PC-3 (cell line): ENCODE results near the gene ABCG1. TPM values are rescaled to one million over a fixed set of nuclear protein-coding genes. Genes with fewer than 3 reads are reported as not detected.

Experiments
- ATAC-seq: fragments of 200-7000 bp; cut with Tn5 transposase; 2 replicates; pipeline ENCODE4 v1.9.1; 2020; ENCODE audit warnings: mild to moderate bottlenecking, moderate library complexity
- BruUV-seq: library from RNA; stranded (reverse); fragments of 400-500 nt; replicated peaks from 2 replicates; lab custom pipeline; 2021; lab: Mats Ljungman, UMichigan
- CTCF ChIA-PET: fragments of 300-600 bp; sonication (Branson Sonifier 250); formaldehyde crosslinking; loops from one replicate; lab custom pipeline; 2022; ENCODE audit warnings: antibody characterized with exemption; lab: Charles Lee
- POLR2A ChIA-PET: fragments of 300-600 bp; sonication (Branson Sonifier 250); formaldehyde crosslinking; loops from one replicate; lab custom pipeline; 2022; ENCODE audit warnings: antibody characterized with exemption; ENCODE audit not compliant: unreplicated experiment; lab: Charles Lee
- DNase-seq: peaks from one replicate; pipeline ENCODE4 v3.0.0-alpha.2; 2015
- H2AFZ ChIP-seq: fragments of 300-600 bp; sonication (generic); 2 replicates; pipeline ENCODE4 v1.6.0; 2016; ENCODE audit warnings: antibody characterized with exemption, low read length
- H3F3A ChIP-seq: fragments of 300-600 bp; sonication (generic); one replicate; pipeline ENCODE4 v1.6.0; 2017; ENCODE audit warnings: antibody characterized with exemption, low read length, control low read depth, mild to moderate bottlenecking; ENCODE audit not compliant: unreplicated experiment
- H3K27ac ChIP-seq: fragments of 300-600 bp; sonication (generic); 2 replicates; pipeline ENCODE4 v1.5.1; 2016; ENCODE audit warnings: mild to moderate bottlenecking, low read length
- H3K27me3 ChIP-seq: fragments of 300-600 bp; sonication (generic); 2 replicates; pipeline ENCODE4 v1.6.1; 2016; ENCODE audit warnings: low read length, mixed read lengths
- H3K36me3 ChIP-seq: fragments of 300-600 bp; sonication (generic); 2 replicates; pipeline ENCODE4 v1.6.1; 2016; ENCODE audit warnings: low read depth, mixed run types, low read length, mixed read lengths
- H3K4me1 ChIP-seq: fragments of 300-600 bp; sonication (generic); 2 replicates; pipeline ENCODE4 v1.5.1; 2016; ENCODE audit warnings: low read length; ENCODE audit not compliant: insufficient read depth
- H3K4me2 ChIP-seq: fragments of 300-600 bp; sonication (generic); 2 replicates; pipeline ENCODE4 v1.6.0; 2016; ENCODE audit warnings: low read length
- H3K4me3 ChIP-seq: fragments of 300-600 bp; sonication (generic); 2 replicates; pipeline ENCODE4 v1.5.1; 2016; ENCODE audit warnings: mild to moderate bottlenecking, low read length, mixed read lengths
- H3K79me2 ChIP-seq: fragments of 300-600 bp; sonication (generic); 2 replicates; pipeline ENCODE4 v1.6.1; 2017; ENCODE audit warnings: low read length, mixed read lengths
- H3K9ac ChIP-seq: fragments of 300-600 bp; sonication (generic); 2 replicates; pipeline ENCODE4 v1.6.0; 2016; ENCODE audit warnings: mild to moderate bottlenecking, low read length
- H3K9me2 ChIP-seq: fragments of 300-600 bp; sonication (generic); replicated peaks from 2 replicates; pipeline ENCODE4 v1.6.1; 2016; ENCODE audit warnings: mixed run types, low read length, mixed read lengths
- H3K9me3 ChIP-seq: fragments of 300-600 bp; sonication (generic); 2 replicates; pipeline ENCODE4 v1.6.1; 2016; ENCODE audit warnings: low read length, mixed read lengths
- H4K20me1 ChIP-seq: fragments of 300-600 bp; sonication (generic); 2 replicates; pipeline ENCODE4 v1.6.1; 2016; ENCODE audit warnings: low read length, mixed read lengths
- EZH2 ChIP-seq: fragments of 300-600 bp; sonication (generic); IDR thresholded peaks from one replicate; pipeline ENCODE4 v1.6.1; 2017; ENCODE audit warnings: antibody characterized with exemption, mild to moderate bottlenecking, low read length; ENCODE audit not compliant: unreplicated experiment
- EZH2phosphoT487 ChIP-seq: fragments of 300-600 bp; sonication (generic); IDR thresholded peaks from 2 replicates; pipeline ENCODE4 v1.6.1; 2018; ENCODE audit warnings: mild to moderate bottlenecking, antibody characterized with exemption, low read length, borderline replicate concordance
- intact Hi-C: fragments of 100-400 bp; cut with micrococcal nuclease; formaldehyde crosslinking; loops from 2 replicates; pipeline ENCODE4 v1.9.0; 2023
- total RNA-seq: library from RNA; depleted of rRNA; stranded (reverse); fragments of >200 nt; gene quantifications from 2 replicates; pipeline ENCODE4 v1.2.3, GENCODE V29; 2014
- TF ChIP-seq, protein P1 (sequence below): fragments of 300-600 bp; sonication (generic); conservative IDR thresholded peaks from 2 replicates; pipeline ENCODE4 v1.5.1; 2017; ENCODE audit warnings: antibody characterized with exemption, low read depth, mild to moderate bottlenecking, low read length

Gene ABCG1
- total RNA-seq, 1 experiment from 2014 or later: 0.66 TPM

DNA sequence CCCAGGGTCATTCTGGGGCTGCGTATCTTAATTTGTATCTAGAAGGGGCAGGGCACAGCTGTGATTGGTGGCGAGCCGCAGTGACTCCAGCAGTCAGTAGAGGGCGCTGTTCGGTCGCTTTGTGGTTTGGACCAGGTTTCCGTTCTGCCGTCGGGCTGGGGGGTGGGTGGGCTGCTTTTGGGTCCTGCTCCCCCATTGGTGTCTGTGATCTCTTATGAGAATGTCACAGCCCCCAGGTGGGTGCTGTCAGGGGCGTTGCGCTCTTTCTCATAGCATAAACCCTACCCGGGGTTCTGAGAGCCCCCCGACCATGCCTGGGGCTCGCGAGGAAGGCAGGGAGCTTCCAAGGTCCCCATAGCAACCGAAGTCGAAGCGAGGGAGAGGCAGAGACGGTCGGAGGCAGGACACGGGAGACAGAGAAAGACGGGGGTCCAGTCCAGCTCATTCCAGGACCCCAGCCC is 90.8 kb downstream of the ABCG1 start:
- ATAC-seq (peak; percentile 74), DNase-seq (peak; percentile 64)
- no peaks in the 10 kb centered on the region for H3K79me2 ChIP-seq
- H3K36me3 ChIP-seq: no peaks in the 10 kb centered on the region
- no peak overlapping the region for H3K27ac ChIP-seq
- H3K9me3 ChIP-seq: no peaks in the 10 kb centered on the region
- ChIA-PET POLR2A (no interaction called here), CTCF (interaction anchor here (0.6 to 2.3 kb wide), 13 partner anchors 13 to 342 kb away, joined by 3 to 18 read pairs (median 6); partner anchors contain the start of gene TFF1)
- H4K20me1 ChIP-seq: no peaks in the 10 kb centered on the region
- peaks cover 6% of the 10 kb centered on the region; the same call in 1 of the 2 replicates for H3K4me1 ChIP-seq
- H3K4me2 ChIP-seq: peak overlapping the region; percentile 59
- no TSS peak for BruUV-seq
- H3K9ac ChIP-seq: no peak overlapping the region
- intact Hi-C loops: loop anchor here (1.0 to 5.0 kb wide), 4 partner anchors 58 to 162 kb away; partner anchors contain the start of gene TFF1
- H2AFZ ChIP-seq: peak overlapping the region; percentile 72
- H3K4me3 ChIP-seq: no peak overlapping the region
- no peaks in the 10 kb centered on the region for H3F3A ChIP-seq
- TF ChIP-seq, protein P1, sequence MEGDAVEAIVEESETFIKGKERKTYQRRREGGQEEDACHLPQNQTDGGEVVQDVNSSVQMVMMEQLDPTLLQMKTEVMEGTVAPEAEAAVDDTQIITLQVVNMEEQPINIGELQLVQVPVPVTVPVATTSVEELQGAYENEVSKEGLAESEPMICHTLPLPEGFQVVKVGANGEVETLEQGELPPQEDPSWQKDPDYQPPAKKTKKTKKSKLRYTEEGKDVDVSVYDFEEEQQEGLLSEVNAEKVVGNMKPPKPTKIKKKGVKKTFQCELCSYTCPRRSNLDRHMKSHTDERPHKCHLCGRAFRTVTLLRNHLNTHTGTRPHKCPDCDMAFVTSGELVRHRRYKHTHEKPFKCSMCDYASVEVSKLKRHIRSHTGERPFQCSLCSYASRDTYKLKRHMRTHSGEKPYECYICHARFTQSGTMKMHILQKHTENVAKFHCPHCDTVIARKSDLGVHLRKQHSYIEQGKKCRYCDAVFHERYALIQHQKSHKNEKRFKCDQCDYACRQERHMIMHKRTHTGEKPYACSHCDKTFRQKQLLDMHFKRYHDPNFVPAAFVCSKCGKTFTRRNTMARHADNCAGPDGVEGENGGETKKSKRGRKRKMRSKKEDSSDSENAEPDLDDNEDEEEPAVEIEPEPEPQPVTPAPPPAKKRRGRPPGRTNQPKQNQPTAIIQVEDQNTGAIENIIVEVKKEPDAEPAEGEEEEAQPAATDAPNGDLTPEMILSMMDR: peak; percentile 86
- TF ChIP-seq EZH2 (no peak), EZH2phosphoT487 (no peak)
- H3K9me2 ChIP-seq: no peaks in the 10 kb centered on the region
- H3K27me3 ChIP-seq: no peaks in the 10 kb centered on the region

DNA sequence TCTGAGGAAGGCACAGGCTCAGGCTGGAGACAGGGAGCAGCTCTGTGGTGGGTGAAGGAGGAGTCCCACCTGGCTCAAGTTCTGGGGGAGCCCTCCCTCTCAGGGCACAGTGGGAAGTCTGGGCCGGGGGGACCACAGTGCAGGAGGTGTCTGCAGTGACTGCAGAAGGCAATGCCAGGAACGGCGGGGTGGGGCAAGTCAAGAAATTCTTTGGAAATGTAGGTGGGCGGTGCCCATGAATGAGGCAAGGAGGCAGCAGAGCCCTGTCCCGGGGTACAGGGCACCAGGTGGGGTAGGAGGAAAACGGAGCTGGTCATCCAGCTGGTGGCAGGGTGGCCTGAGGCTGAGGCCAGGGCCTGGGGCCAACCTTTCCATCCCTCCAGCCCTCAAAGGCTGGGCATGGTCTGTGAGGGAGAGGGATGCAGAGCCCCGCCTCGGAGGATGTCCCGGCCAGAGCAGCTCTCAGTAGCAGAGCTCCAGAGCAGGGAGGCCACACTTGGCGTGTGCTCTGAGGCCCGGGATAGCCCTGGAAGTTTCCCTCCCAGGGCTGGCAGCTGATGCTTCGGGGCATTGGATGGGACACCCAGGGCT is 91.6 kb downstream of the ABCG1 start:
- CTCF ChIA-PET: interaction anchor here (0.6 to 2.3 kb wide), 5 partner anchors 25 to 101 kb away, joined by 3 to 18 read pairs (median 6); partner anchors contain the start of gene TFF1
- no peak overlapping the region for H3K9ac ChIP-seq
- intact Hi-C loops: no loop called here
- BruUV-seq: no TSS peak
- no peaks in the 10 kb centered on the region for H3K9me2 ChIP-seq
- DNase-seq (no peak), ATAC-seq (no peak)
- H3K9me3 ChIP-seq: no peaks in the 10 kb centered on the region
- TF ChIP-seq, protein P1: no peak
- no peak for TF ChIP-seq EZH2
- no peak for TF ChIP-seq EZH2phosphoT487
- H2AFZ ChIP-seq: no peak overlapping the region
- no peak overlapping the region for H3K4me3 ChIP-seq
- POLR2A ChIA-PET: no interaction called here
- no peaks in the 10 kb centered on the region for H3K79me2 ChIP-seq
- no peak overlapping the region for H3K4me2 ChIP-seq
- no peaks in the 10 kb centered on the region for H3K36me3 ChIP-seq
- H3F3A ChIP-seq: no peaks in the 10 kb centered on the region
- H3K27me3 ChIP-seq: no peaks in the 10 kb centered on the region
- H3K4me1 ChIP-seq: peaks cover 6% of the 10 kb centered on the region; the same call in 1 of the 2 replicates
- no peak overlapping the region for H3K27ac ChIP-seq
- H4K20me1 ChIP-seq: no peaks in the 10 kb centered on the region

DNA sequence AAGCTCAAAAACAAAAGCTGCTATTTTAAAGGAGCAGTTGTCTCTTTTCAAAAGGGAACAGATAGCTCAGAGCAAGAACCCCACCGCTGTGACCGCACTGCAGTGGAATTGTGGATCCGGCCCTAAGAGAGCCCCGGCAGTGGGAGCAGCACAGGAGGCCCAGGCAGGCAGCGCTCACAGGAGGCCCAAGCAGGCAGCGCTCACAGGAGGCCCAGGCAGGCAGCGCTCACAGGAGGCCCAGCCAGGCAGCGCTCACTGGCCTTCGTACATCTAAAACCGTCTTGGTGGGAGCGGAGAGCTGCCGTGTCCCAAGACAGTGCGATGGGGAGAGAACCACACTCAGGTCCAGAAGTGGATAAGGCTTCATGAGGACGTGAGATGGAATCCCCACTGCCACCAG is 92.2 kb downstream of the ABCG1 start:
- BruUV-seq: no TSS peak
- Histone ChIP-seq H3K79me2 (no peaks in the 10 kb centered on the region), H3K4me3 (no peak overlapping the region), H3K27me3 (no peaks in the 10 kb centered on the region), H3K4me1 (peaks cover 6% of the 10 kb centered on the region; the same call in 1 of the 2 replicates), H3K9ac (no peak overlapping the region), H3K4me2 (no peak overlapping the region), H3K9me3 (no peaks in the 10 kb centered on the region), H3K9me2 (no peaks in the 10 kb centered on the region), H2AFZ (no peak overlapping the region), H3F3A (no peaks in the 10 kb centered on the region), H3K36me3 (no peaks in the 10 kb centered on the region), H4K20me1 (no peaks in the 10 kb centered on the region), H3K27ac (no peak overlapping the region)
- no peak for TF ChIP-seq EZH2phosphoT487
- TF ChIP-seq, protein P1: no peak
- TF ChIP-seq EZH2: no peak
- intact Hi-C loops: no loop called here
- no peak for DNase-seq
- ChIA-PET POLR2A (no interaction called here), CTCF (interaction anchor here (0.6 to 2.3 kb wide), 4 partner anchors 24 to 100 kb away, joined by 3 to 18 read pairs (median 4); no protein-coding TSS in a partner anchor)
- no peak for ATAC-seq
